Neural cell (in vitro differentiated cells): ENCODE measurements around the gene UBL3. TPM values are rescaled to one million over a fixed set of nuclear protein-coding genes. Genes with fewer than 3 reads are reported as not detected.
A peak's percentile ranks its signal among the peaks of the same experiment; 100 is the strongest.

Experiments
- H2AFZ ChIP-seq: fragments of 200-600, 300-800 bp; sonication (generic), shearing (Covaris generic); 2 replicates; pipeline ENCODE4 v1.6.0; 2014; ENCODE audit warnings: low read depth, mild to moderate bottlenecking, antibody characterized with exemption, low read length, moderate library complexity
- H3F3A ChIP-seq: fragments of 200-600 bp; shearing (Covaris generic); 2 replicates; pipeline ENCODE4 v1.6.1; 2016; ENCODE audit warnings: mild to moderate bottlenecking, moderate library complexity, mixed read lengths, antibody characterized with exemption, low read length; ENCODE audit not compliant: insufficient read depth, poor library complexity, severe bottlenecking
- H3K27ac ChIP-seq: fragments of 200-600, 300-800 bp; sonication (generic), shearing (Covaris generic); 2 replicates; pipeline ENCODE4 v1.5.1; 2014; ENCODE audit warnings: mild to moderate bottlenecking, low read length, moderate library complexity
- H3K27me3 ChIP-seq: fragments of 300-800, 200-600 bp; sonication (generic), shearing (Covaris generic); 2 replicates; pipeline ENCODE4 v1.6.0; 2014; ENCODE audit warnings: mild to moderate bottlenecking, low read depth, low read length, moderate library complexity; ENCODE audit not compliant: insufficient read depth
- H3K36me3 ChIP-seq: fragments of 300-800, 200-600 bp; sonication (generic), shearing (Covaris generic); 2 replicates; pipeline ENCODE4 v1.5.1; 2014; ENCODE audit warnings: mild to moderate bottlenecking, antibody characterized with exemption, low read length, moderate library complexity; ENCODE audit not compliant: insufficient read depth
- H3K4me2 ChIP-seq: fragments of 300-800, 200-600 bp; sonication (generic), shearing (Covaris generic); 2 replicates; pipeline ENCODE4 v1.6.0; 2014; ENCODE audit warnings: mild to moderate bottlenecking, low read length
- H3K4me3 ChIP-seq: fragments of 300-800, 200-600 bp; sonication (generic), shearing (Covaris generic); 2 replicates; pipeline ENCODE4 v1.5.1; 2014; ENCODE audit warnings: mild to moderate bottlenecking, low read length, moderate library complexity
- H3K79me2 ChIP-seq: fragments of 200-600 bp; shearing (Covaris generic); replicated peaks from 2 replicates; pipeline ENCODE4 v1.6.0; 2014; ENCODE audit warnings: mild to moderate bottlenecking, low read length, moderate library complexity; ENCODE audit not compliant: insufficient read depth
- H3K9ac ChIP-seq: fragments of 300-800, 200-600 bp; sonication (generic), shearing (Covaris generic); 2 replicates; pipeline ENCODE4 v1.6.1; 2016; ENCODE audit warnings: mild to moderate bottlenecking, low read length, mixed read lengths
- H3K9me2 ChIP-seq: fragments of 200-600 bp; shearing (Covaris generic); 2 replicates; pipeline ENCODE4 v1.6.1; 2016; ENCODE audit warnings: mild to moderate bottlenecking, low read length, mixed read lengths; ENCODE audit not compliant: insufficient read depth
- H3K9me3 ChIP-seq: fragments of 200-600, 300-800 bp; sonication (generic), shearing (Covaris generic); 2 replicates; pipeline ENCODE4 v1.6.1; 2016; ENCODE audit warnings: mild to moderate bottlenecking, mixed run types, low read length, moderate library complexity, mixed read lengths
- H4K20me1 ChIP-seq: fragments of 200-600 bp; shearing (Covaris generic); 2 replicates; pipeline ENCODE4 v1.6.1; 2016; ENCODE audit warnings: mild to moderate bottlenecking, mixed run types; ENCODE audit not compliant: insufficient read depth
- CTCF ChIP-seq: fragments of 450-650 bp; IDR thresholded peaks from 2 replicates; pipeline ENCODE4 v1.5.1; 2014; ENCODE audit warnings: antibody characterized with exemption, mild to moderate bottlenecking, moderate library complexity; ENCODE audit not compliant: poor library complexity, severe bottlenecking
- EP300 ChIP-seq: fragments of 450-650 bp; conservative IDR thresholded peaks from 2 replicates; pipeline ENCODE4 v1.6.1; 2014; ENCODE audit warnings: antibody characterized with exemption, mild to moderate bottlenecking, moderate library complexity; ENCODE audit not compliant: poor library complexity, severe bottlenecking
- EZH2 ChIP-seq: fragments of 200-600, 300-800 bp; shearing (Covaris generic), sonication (generic); IDR thresholded peaks from 2 replicates; pipeline ENCODE4 v1.6.1; 2014; ENCODE audit warnings: antibody characterized with exemption, low read length, borderline replicate concordance, mild to moderate bottlenecking; ENCODE audit not compliant: insufficient read depth, poor library complexity, severe bottlenecking
- MXI1 ChIP-seq: fragments of 450-650 bp; conservative IDR thresholded peaks from 2 replicates; pipeline ENCODE4 v1.6.1; 2014; ENCODE audit warnings: antibody characterized with exemption, mild to moderate bottlenecking; ENCODE audit not compliant: poor library complexity, severe bottlenecking
- POLR2AphosphoS5 ChIP-seq: IDR thresholded peaks from 2 replicates; pipeline ENCODE4 v1.6.1; 2012
- RAD21 ChIP-seq: fragments of 450-650 bp; conservative IDR thresholded peaks from 2 replicates; pipeline ENCODE4 v1.6.1; 2014; ENCODE audit warnings: antibody characterized with exemption, mild to moderate bottlenecking, moderate library complexity
- REST ChIP-seq: IDR thresholded peaks from 2 replicates; pipeline ENCODE4 v1.6.1; 2012; ENCODE audit warnings: borderline replicate concordance
- SMC3 ChIP-seq: fragments of 450-650 bp; conservative IDR thresholded peaks from 2 replicates; pipeline ENCODE4 v1.6.1; 2014; ENCODE audit warnings: antibody characterized with exemption, mild to moderate bottlenecking, moderate library complexity; ENCODE audit not compliant: poor library complexity
- TAF1 ChIP-seq: IDR thresholded peaks from 2 replicates; pipeline ENCODE4 v1.6.1; 2012; ENCODE audit warnings: low read depth
- polyA plus RNA-seq: library from polyadenylated mRNA; depleted of rRNA; stranded (reverse); fragments of >200 nt; gene quantifications from 2 replicates; pipeline ENCODE4 v1.2.3, GENCODE V29; 2014

The UBL3 gene
- polyA plus RNA-seq, 1 donor from 2014 or later = 35.8 TPM

GRCh38 chr13:29791508-29791907 is 58.9 kb downstream of the UBL3 start:
- Histone ChIP-seq H3K9ac (no peak overlapping the region), H3K27me3 (no peaks in the 10 kb centered on the region), H3K4me2 (no peak overlapping the region), H3K9me2 (no peaks in the 10 kb centered on the region), H3K79me2 (peaks cover 16% of the 10 kb centered on the region), H3K9me3 (no peaks in the 10 kb centered on the region), H3F3A (no peaks in the 10 kb centered on the region), H3K4me3 (no peak overlapping the region), H3K36me3 (no peaks in the 10 kb centered on the region), H4K20me1 (no peaks in the 10 kb centered on the region), H3K27ac (peak overlapping the region; percentile 43), H2AFZ (no peak overlapping the region)
- no peak for TF ChIP-seq MXI1
- TF ChIP-seq EP300 = no peak
- no peak for TF ChIP-seq EZH2
- TF ChIP-seq POLR2AphosphoS5 = no peak
- no peak for TF ChIP-seq RAD21
- TF ChIP-seq TAF1 = no peak
- no peak for TF ChIP-seq REST
- TF ChIP-seq SMC3 = no peak
- no peak for TF ChIP-seq CTCF

DNA sequence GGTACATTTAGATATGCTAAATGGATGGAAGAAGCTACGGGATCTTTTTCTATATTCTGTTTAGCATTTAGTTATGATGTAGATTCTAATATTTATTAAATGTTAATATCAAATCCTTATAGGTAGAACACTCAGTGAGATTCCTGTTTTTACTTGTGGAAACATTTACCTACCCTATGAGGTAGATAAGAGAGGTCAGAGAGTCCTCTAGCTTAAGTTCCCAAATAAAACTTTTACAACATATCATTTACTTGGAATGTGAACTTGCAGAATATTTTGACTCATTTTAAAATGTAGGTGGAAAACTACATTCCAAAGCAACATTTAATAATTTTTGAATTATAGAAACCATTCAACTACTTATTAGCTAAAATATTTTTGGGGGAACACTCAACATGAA is 63.7 kb downstream of the UBL3 start:
- H3K79me2 ChIP-seq = peaks cover 30% of the 10 kb centered on the region
- no peaks in the 10 kb centered on the region for H3K27me3 ChIP-seq
- TF ChIP-seq CTCF (no peak), REST (no peak), EZH2 (no peak), POLR2AphosphoS5 (no peak), EP300 (no peak), TAF1 (no peak), MXI1 (no peak), SMC3 (no peak), RAD21 (no peak)
- H3K9ac ChIP-seq = no peak overlapping the region
- no peaks in the 10 kb centered on the region for H3K36me3 ChIP-seq
- no peaks in the 10 kb centered on the region for H3F3A ChIP-seq
- H3K9me2 ChIP-seq = no peaks in the 10 kb centered on the region
- no peak overlapping the region for H3K4me2 ChIP-seq
- H4K20me1 ChIP-seq = no peaks in the 10 kb centered on the region
- no peaks in the 10 kb centered on the region for H3K9me3 ChIP-seq
- no peak overlapping the region for H2AFZ ChIP-seq
- no peak overlapping the region for H3K27ac ChIP-seq
- no peak overlapping the region for H3K4me3 ChIP-seq
